Psoas muscle (tissue), 8 donors: ENCODE data around the gene KRT12. TPM values are rescaled to one million over a fixed set of nuclear protein-coding genes. Genes with fewer than 3 reads are reported as not detected.

Experiments
- ATAC-seq, 4 donors: fragments of 200-7000 bp; cut with Tn5 transposase; one replicate each; pipeline ENCODE4 v1.9.1; 2020; ENCODE audit warnings: moderate library complexity in 3 of 4, mild to moderate bottlenecking in 2 of 4
- DNase-seq, 2 donors: peaks; one replicate each; pipeline ENCODE4 v3.0.0-alpha.2; 2020
- H3K27ac ChIP-seq: fragments of 200-600 bp; one replicate; pipeline ENCODE4 v1.8.0; 2022
- H3K27me3 ChIP-seq, 3 donors: fragments of 200-600 bp in 1 of 3; one replicate each; pipeline versions ENCODE4 v1.6.1 to v1.8.0; 2013 to 2022; ENCODE audit warnings: low read length in 2 of 3, mild to moderate bottlenecking in 2 of 3, moderate library complexity in 1 of 3; ENCODE audit not compliant: insufficient read depth in 3 of 3
- H3K36me3 ChIP-seq, 2 donors: fragments of 200-600 bp in 1 of 2; one replicate each; pipeline versions ENCODE4 v1.6.1 to v1.8.0; 2013 to 2022; ENCODE audit warnings: low read depth in 1 of 2, mild to moderate bottlenecking in 1 of 2, moderate library complexity in 1 of 2; ENCODE audit not compliant: insufficient read depth in 1 of 2
- H3K4me1 ChIP-seq: fragments of 200-600 bp; one replicate; pipeline ENCODE4 v1.8.0; 2022
- H3K4me3 ChIP-seq: fragments of 200-600 bp; one replicate; pipeline ENCODE4 v1.8.0; 2022; ENCODE audit warnings: mild to moderate bottlenecking
- H3K9me3 ChIP-seq: fragments of 200-600 bp; one replicate; pipeline ENCODE4 v1.8.0; 2022
- WGBS, 3 donors: extraction: QIAGEN DNeasy Blood & Tissue Kit; methylation state at CpG; one replicate each; pipeline versions ENCODE4 v1.1.6 to v1.1.7; 2013; 5-methylcytosine and 5-hydroxymethylcytosine counted together
- intact Hi-C, 2 donors: fragments of 100-400 bp; cut with DNase I; formaldehyde crosslinking; loops; one replicate each; pipeline versions ENCODE4 v1.11.0 to v1.14.2; 2022
- polyA plus RNA-seq, 3 donors: library from polyadenylated mRNA; stranded (reverse); fragments of 200-250 nt; gene quantifications; one replicate each; pipeline ENCODE4 v1.2.3, GENCODE V29; 2013
- total RNA-seq, 4 donors: library from RNA; stranded (reverse); fragmentation: NEBNext Ultra II Directional in 2 of 4; extraction: Animal tissue kit (Norgen Biotek cat#: 25700) in 2 of 4; gene quantifications; one replicate each; pipeline versions ENCODE4 v1.2.1 to v1.2.4, GENCODE V29; 2021 to 2023
- TF ChIP-seq, protein P1 (sequence below): fragments of 200-600 bp; IDR thresholded peaks from one replicate; pipeline ENCODE4 v1.8.0; 2022; ENCODE audit warnings: antibody characterized with exemption
- donor health status: healthy with polysubstance abuse.
- donor health status: DM: no; HTN: no; CAD: no; lungs with moderate emphysema.
- donor health status: Bipolar disorder and iron deficiency.
- donor health status: healthy.
- donor health status: DM: yes; HTN: yes; CAD: no.
- donor health status: DM: no; HTN: no; CAD: no.
- donor health status: DM: no; HTN: no; CAD: no.
- donor health status: DM: yes; HTN: yes; CAD: no.

KRT12 gene
- total and polyA plus RNA-seq, 7 donors: not detected

DNA sequence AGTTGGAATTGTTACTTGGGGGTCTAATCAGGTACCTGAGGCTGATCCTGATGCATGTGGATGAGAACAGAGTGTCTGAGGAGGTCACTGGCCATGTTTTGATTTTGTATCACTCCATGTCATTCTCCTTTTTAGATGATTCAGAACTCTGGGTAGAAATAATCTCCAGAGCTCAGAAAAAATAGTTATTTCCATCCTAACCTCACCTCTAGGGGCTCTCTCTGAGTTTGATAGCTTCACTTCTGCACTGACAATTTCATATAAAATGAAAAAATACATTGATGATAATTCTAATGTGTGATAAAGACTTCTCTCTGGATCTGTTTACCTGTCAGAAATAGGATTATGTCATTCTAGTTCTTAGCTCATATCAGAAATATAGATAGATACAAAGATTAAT lies 6.2 kb upstream of the KRT12 start:
- TF ChIP-seq, protein P1, sequence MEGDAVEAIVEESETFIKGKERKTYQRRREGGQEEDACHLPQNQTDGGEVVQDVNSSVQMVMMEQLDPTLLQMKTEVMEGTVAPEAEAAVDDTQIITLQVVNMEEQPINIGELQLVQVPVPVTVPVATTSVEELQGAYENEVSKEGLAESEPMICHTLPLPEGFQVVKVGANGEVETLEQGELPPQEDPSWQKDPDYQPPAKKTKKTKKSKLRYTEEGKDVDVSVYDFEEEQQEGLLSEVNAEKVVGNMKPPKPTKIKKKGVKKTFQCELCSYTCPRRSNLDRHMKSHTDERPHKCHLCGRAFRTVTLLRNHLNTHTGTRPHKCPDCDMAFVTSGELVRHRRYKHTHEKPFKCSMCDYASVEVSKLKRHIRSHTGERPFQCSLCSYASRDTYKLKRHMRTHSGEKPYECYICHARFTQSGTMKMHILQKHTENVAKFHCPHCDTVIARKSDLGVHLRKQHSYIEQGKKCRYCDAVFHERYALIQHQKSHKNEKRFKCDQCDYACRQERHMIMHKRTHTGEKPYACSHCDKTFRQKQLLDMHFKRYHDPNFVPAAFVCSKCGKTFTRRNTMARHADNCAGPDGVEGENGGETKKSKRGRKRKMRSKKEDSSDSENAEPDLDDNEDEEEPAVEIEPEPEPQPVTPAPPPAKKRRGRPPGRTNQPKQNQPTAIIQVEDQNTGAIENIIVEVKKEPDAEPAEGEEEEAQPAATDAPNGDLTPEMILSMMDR: no peak
- no peaks in the 10 kb centered on the region for H3K4me1 ChIP-seq
- no peaks in the 10 kb centered on the region for H3K9me3 ChIP-seq
- H3K27me3 ChIP-seq: no peaks in the 10 kb centered on the region
- ATAC-seq (no peak), DNase-seq (no peak)
- H3K36me3 ChIP-seq: no peaks in the 10 kb centered on the region
- intact Hi-C loops: no loop called here
- H3K27ac ChIP-seq: no peak overlapping the region
- no peak overlapping the region for H3K4me3 ChIP-seq

DNA sequence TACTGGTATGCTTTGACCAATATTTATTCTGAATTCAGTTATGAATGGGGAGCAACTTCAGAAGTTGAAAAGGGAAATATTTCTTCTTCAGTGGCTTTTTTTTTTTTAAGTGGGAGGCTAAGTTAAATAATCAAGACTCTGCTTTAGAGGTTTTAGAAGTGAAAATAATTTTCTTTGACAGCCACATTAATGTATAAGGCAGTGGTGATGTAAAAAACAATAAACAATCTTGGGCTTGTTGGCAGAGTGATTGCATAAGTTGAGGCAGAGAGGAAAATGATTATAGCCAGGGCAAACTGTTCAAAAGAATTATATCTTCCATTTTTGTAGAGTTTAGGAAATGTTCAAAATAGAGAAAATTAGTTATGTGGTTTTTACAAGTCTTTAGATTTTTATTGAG lies 5.4 kb upstream of the KRT12 start:
- no peaks in the 10 kb centered on the region for H3K4me1 ChIP-seq
- no peak overlapping the region for H3K27ac ChIP-seq
- DNase-seq (no peak), ATAC-seq (no peak)
- TF ChIP-seq, protein P1: no peak
- no peaks in the 10 kb centered on the region for H3K9me3 ChIP-seq
- H3K27me3 ChIP-seq: no peaks in the 10 kb centered on the region
- no peaks in the 10 kb centered on the region for H3K36me3 ChIP-seq
- intact Hi-C loops: no loop called here
- no peak overlapping the region for H3K4me3 ChIP-seq

DNA sequence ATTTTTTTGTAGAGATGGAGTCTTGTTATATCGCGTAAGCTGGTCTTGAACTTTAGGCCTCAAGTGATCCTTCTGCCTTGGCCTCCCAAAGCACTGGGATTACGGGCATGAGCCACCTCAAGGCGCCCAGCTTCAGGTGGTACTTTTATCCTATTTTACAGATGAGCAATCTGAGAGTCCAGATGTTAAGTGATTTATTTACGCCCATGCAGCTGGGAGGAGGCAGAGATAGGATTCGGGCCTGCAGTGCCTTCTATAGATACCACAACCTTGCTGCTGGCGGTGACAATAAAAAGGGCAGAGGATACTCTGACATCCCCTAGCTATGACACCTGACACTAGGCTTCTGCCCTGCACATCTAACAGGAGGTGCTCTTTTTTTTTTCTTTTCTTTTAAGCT lies 4.3 kb upstream of the KRT12 start:
- 90 to 97% (median 96%) methylated on average over 7 of the region's 7 CpGs for WGBS, 3 donors
- intact Hi-C loops: no loop called here
- TF ChIP-seq, protein P1: no peak

DNA sequence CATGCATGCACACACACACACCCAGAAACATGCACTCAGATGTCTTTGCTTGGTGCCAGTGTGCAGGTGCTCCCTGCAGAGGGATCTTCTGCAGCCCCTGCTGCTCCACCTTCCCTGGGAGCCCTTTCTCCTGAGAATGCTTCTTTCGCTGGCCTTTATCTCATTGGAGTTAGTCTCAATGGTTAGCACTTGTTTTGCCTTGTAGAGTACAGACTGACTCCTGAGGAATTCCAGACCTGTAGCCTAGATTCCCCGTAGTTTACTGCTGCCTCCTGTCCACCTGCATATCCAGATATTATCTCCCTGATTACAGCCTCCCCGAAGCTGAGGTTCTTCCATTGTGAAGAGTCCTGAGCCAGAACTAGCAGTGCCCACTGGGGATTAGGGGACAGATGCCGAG lies 3.1 kb upstream of the KRT12 start:
- Histone ChIP-seq H3K4me1 (no peaks in the 10 kb centered on the region), H3K27ac (no peak overlapping the region), H3K27me3 (no peaks in the 10 kb centered on the region), H3K4me3 (no peak overlapping the region), H3K9me3 (no peaks in the 10 kb centered on the region), H3K36me3 (no peaks in the 10 kb centered on the region)
- intact Hi-C loops: no loop called here
- TF ChIP-seq, protein P1: no peak
- ATAC-seq: no peak
- 70 to 85% (median 79%) methylated on average over 4 of the region's 4 CpGs for whole genome bisulfite sequencing, 3 donors
- no peak for DNase-seq

More for the DNA sequence above, 4.3 kb upstream of the KRT12 start:
- no peak for ATAC-seq
- Histone ChIP-seq H3K27me3 (no peaks in the 10 kb centered on the region), H3K4me1 (no peaks in the 10 kb centered on the region), H3K4me3 (no peak overlapping the region), H3K27ac (no peak overlapping the region), H3K9me3 (no peaks in the 10 kb centered on the region), H3K36me3 (no peaks in the 10 kb centered on the region)
- DNase-seq: no peak

DNA sequence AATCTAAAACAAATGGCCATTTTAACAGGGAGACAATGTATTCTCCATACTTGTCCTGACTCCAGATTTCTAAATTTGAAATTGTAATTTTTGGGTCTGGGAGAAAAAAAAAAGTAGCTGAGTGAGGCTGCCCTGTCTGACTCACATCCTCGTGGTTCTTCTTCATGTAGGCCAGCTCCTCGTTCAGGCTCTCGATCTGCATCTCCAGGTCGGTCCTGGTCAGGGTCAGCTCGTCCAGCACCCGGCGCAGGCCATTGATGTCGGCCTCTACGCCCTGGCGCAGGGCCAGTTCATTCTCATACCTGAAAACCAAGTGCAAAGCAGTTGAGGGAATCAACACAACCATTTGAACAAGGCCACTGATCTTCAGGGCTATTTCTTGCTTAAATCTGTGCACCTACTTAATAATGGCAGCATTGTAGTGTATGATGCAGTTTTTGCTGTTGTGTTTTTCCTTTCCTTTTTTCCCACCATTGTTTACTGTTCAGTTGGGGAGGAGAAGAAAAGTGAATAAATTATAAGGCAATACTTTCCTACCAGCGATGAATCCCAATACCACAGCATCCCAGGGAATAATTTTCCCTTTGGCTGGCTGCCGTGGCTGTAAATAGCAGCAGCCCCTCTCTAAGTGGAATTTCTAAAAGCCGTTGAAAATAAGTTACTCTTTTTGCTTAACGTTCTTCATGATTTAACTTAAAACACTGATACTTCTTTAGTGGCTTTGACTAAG lies 2.2 kb downstream of the KRT12 start:
- Histone ChIP-seq H3K27ac (no peak overlapping the region), H3K27me3 (peaks cover 0 to 8% (median 0%) of the 10 kb centered on the region in 3 donors), H3K36me3 (no peaks in the 10 kb centered on the region), H3K4me1 (no peaks in the 10 kb centered on the region), H3K9me3 (no peaks in the 10 kb centered on the region), H3K4me3 (no peak overlapping the region)
- DNase-seq (no peak), ATAC-seq (no peak)
- TF ChIP-seq, protein P1: no peak
- intact Hi-C loops: no loop called here
- 81 to 83% (median 82%) methylated on average over 14 of the region's 14 CpGs for WGBS, 3 donors
